Kidney epithelial cell (primary cell): ENCODE results near the gene CREG1. TPM values are rescaled to one million over a fixed set of nuclear protein-coding genes. Genes with fewer than 3 reads are reported as not detected.
A peak's percentile ranks its signal among the peaks of the same experiment; 100 is the strongest.

Source experiments
- DNase-seq: peaks from one replicate; pipeline ENCODE4 v3.0.0-alpha.2; 2010; ENCODE audit warnings: low read depth
- H3K27me3 ChIP-seq: 2 replicates; pipeline ENCODE4 v1.6.0; 2011; ENCODE audit warnings: low read length; ENCODE audit not compliant: control insufficient read depth, insufficient read depth
- H3K36me3 ChIP-seq: 2 replicates; pipeline ENCODE4 v1.5.1; 2011; ENCODE audit warnings: low read length; ENCODE audit not compliant: control insufficient read depth, insufficient read depth
- H3K4me3 ChIP-seq: 2 replicates; pipeline ENCODE4 v1.5.1; 2011; ENCODE audit warnings: low read depth, mild to moderate bottlenecking, control low read depth, low read length
- CTCF ChIP-seq: IDR thresholded peaks from 2 replicates; pipeline ENCODE4 v1.5.1; 2011; ENCODE audit warnings: mild to moderate bottlenecking, moderate library complexity, low read length, control low read depth, inconsistent platforms; ENCODE audit not compliant: insufficient read depth, poor library complexity, severe bottlenecking
- total RNA-seq: library from RNA; depleted of rRNA; stranded (reverse); fragments of >200 nt; gene quantifications from 2 replicates; pipeline ENCODE4 v1.2.3, GENCODE V29; 2015

The CREG1 gene
- total RNA-seq: 48.9 and 57.3 TPM in 2 replicates

DNA sequence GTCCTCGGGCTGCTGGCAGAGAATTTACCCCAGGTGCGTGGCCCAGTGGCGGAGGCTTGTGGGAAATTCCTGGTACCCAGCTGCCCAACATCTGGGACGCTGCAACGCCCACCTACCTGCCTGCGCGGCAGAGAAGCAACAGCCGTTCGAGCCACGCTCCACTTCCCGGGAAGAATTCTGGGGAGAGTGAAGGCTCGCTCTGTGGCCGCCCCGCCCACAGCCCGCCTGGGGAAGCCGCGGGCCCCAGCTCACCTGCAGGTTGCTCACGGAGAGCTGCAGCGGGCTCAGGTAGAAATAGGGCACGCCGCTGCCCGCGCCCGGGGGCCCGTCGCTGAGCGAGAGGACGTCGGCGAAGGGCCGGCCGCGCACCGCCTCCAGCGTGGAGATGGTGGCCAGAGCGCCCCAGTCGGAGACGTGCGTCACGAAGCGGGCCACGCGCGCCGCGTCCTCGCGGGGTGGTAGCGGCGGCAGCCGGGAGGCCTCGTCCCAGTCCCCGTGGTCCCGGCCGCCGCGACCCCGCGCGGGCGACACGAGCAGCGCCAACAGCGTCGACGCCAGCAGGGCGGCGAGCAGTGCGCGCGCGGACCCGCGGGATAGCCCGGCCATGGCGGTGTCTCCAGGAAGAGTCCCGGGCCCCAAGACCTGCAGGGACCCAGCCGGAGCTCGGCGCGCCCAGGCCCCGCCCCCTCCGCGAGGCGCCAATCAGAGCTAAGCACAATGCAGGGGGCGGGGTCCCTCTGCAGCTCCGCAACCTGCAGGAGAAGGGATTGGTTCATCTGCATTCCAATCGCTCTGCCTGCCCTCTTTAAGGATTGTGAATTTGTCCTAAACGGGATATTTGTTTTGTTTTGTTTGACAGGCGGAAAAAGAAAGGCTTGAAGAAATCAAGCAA, at the start of gene CREG1:
TSS of gene CREG1 (minus strand) at position 627 of the 892 bp plus-strand sequence.
- no peak for TF ChIP-seq CTCF
- DNase-seq: peak; percentile 68
- Histone ChIP-seq H3K4me3 (peak within 1 kb of the TSS; percentile 61), H3K27me3 (no peaks in the 10 kb centered on the region), H3K36me3 (no peaks in the 10 kb centered on the region)

DNA sequence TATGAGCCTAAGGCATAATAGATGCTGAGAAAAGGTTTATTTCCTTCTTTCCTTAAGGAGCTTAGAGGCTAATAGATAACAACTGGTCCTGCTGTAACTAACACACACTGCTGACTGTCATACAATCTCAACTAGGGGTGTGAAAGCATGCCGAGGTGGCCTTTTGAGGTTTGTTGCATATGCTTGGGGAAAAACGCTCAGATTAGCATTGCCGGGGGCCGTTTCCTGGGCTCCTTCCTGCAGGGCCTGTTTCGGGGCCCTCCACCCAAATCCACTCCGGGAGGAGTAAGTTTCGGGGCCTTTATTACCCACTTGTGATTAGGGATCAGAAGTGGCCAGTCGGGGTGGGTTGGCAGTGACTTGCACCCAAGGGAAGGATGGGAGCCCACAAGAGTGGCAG, 49.3 kb upstream of the CREG1 start:
- TF ChIP-seq CTCF: no peak
- H3K36me3 ChIP-seq: no peaks in the 10 kb centered on the region
- no peaks in the 10 kb centered on the region for H3K27me3 ChIP-seq
- H3K4me3 ChIP-seq: no peak overlapping the region
- no peak for DNase-seq

DNA sequence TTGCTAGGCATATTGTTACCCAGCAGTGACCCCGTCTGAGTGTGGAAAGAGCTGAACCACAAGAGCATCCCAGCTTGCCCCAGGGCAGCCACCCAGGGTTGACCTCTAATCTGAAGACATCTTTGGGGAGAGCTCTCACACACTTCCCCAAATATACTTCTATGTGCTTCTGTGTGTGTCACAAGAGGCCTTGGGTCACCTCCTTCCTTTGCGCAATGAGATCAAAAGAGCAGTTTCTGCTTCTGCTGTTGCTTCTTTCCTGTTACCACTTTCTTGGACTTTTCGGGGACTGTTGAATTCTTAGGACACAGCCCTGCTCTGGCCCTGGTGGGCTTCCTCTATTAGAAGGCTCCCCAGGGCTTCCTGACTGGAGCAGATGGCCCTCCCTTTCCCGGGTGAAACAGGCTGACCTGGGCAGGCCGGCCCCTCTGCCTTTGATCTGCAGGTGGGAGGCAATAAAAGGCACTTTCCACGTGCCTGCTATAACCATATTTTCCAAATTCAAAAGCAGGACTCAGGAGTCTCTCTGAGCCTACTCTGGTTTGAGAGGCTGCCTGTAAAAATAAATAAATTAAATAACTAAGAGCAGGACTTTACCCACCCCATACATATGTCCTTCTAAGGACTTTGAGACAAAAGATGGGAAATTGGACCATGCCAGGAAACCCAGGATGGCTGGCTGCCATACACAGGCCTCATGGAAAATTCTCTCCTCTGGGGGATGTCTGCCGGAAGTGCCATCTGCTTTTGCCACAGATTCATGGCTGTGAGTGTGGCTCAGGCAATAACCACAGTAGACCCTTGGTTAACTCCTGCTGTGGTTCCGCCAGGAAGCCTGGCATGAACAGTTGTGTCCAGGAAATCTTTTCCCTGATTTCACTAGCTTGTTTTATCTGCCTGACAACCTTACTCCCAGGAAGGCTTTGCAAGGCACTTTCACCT, 48.2 kb upstream of the CREG1 start:
- Histone ChIP-seq H3K27me3 (no peaks in the 10 kb centered on the region), H3K36me3 (no peaks in the 10 kb centered on the region), H3K4me3 (no peak overlapping the region)
- TF ChIP-seq CTCF: no peak
- no peak for DNase-seq

- Histone ChIP-seq H3K4me3 (no peak overlapping the region), H3K27me3 (no peaks in the 10 kb centered on the region), H3K36me3 (no peaks in the 10 kb centered on the region)
- DNase-seq: peak; percentile 7
- TF ChIP-seq CTCF: peak; percentile 23
Observed at GRCh38 chr1:167599957-167600581, 46.5 kb upstream of the CREG1 start.

DNA sequence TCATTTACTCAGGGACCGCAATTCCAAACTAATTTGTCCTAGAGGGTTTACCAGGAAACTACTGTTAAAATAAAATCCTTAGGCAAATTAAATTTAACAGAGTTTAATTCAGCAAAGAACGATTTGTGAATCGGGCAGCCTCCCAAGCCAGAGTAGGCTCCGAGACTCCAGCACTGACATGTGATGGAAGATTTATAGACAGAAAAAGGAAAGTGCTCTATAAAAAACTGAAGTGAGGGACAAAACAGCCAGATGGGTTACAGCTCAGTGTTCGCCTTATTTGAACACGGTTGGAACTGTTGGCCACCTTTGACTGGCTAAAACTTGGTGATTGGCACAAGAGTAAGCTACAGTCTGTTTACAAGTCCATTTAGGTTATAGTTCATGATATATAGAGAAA, 41.3 kb upstream of the CREG1 start:
- Histone ChIP-seq H3K4me3 (no peak overlapping the region), H3K27me3 (peaks cover 2% of the 10 kb centered on the region), H3K36me3 (no peaks in the 10 kb centered on the region)
- no peak for TF ChIP-seq CTCF
- DNase-seq: no peak
